WTC11 (cell line): Measurements from ENCODE around the gene NLGN1. TPM values are rescaled to one million over a fixed set of nuclear protein-coding genes. Genes with fewer than 3 reads are reported as not detected.

Source experiments
- ATAC-seq: fragments of 200-7000 bp; cut with Tn5 transposase; 2 replicates; pipeline ENCODE4 v1.10.0; 2021; ENCODE audit warnings: mild to moderate bottlenecking, moderate library complexity
- CTCF ChIA-PET: fragments of 300-600 bp; sonication (Branson Sonifier 250); formaldehyde crosslinking; loops from one replicate; lab custom pipeline; 2021; ENCODE audit warnings: antibody characterized with exemption; lab: Charles Lee
- POLR2A ChIA-PET: fragments of 350-600 bp; sonication (Branson Sonifier 250); formaldehyde crosslinking; loops from one replicate; lab custom pipeline; 2021; ENCODE audit warnings: antibody characterized with exemption; lab: Charles Lee
- DNase-seq: peaks from one replicate; pipeline ENCODE4 v3.0.0; 2021; ENCODE audit warnings: low spot score
- H3K27ac Mint-ChIP-seq: 2 replicates; pipeline ENCODE4 v1.8.0; 2021; ENCODE audit warnings: mixed read lengths
- H3K27me3 Mint-ChIP-seq: 2 replicates; pipeline ENCODE4 v1.8.0; 2021; ENCODE audit warnings: low read depth, mild to moderate bottlenecking, moderate library complexity, mixed read lengths
- H3K36me3 Mint-ChIP-seq: 2 replicates; pipeline ENCODE4 v1.8.0; 2021; ENCODE audit warnings: mixed read lengths
- H3K4me1 Mint-ChIP-seq: 2 replicates; pipeline ENCODE4 v1.8.0; 2022; ENCODE audit warnings: mixed read lengths
- H3K4me3 Mint-ChIP-seq: 2 replicates; pipeline ENCODE4 v1.8.0; 2021; ENCODE audit warnings: mild to moderate bottlenecking, moderate library complexity, mixed read lengths
- H3K9me3 Mint-ChIP-seq: 2 replicates; pipeline ENCODE4 v1.8.0; 2021; ENCODE audit warnings: mixed read lengths
- ATF1 ChIP-seq: sonication (generic); formaldehyde crosslinking; IDR thresholded peaks from 2 replicates; pipeline ENCODE4 v1.8.1; 2023; ENCODE audit warnings: mild to moderate bottlenecking, moderate library complexity, missing genetic modification reagents
- CBFB ChIP-seq: sonication (generic); formaldehyde crosslinking; IDR thresholded peaks from 2 replicates; pipeline ENCODE4 v1.8.1; 2022; ENCODE audit warnings: mild to moderate bottlenecking, low read depth, missing genetic modification reagents
- E2F4 ChIP-seq: sonication (generic); formaldehyde crosslinking; IDR thresholded peaks from 2 replicates; pipeline ENCODE4 v1.8.1; 2022; ENCODE audit warnings: low read depth, mild to moderate bottlenecking, moderate library complexity, missing genetic modification reagents, borderline replicate concordance
- ETV6 ChIP-seq: sonication (generic); formaldehyde crosslinking; IDR thresholded peaks from 2 replicates; pipeline ENCODE4 v1.8.1; 2022; ENCODE audit warnings: mild to moderate bottlenecking, missing genetic modification reagents
- GTF2I ChIP-seq: fragments of 250-450 bp; sonication (Bioruptor Pico); conservative IDR thresholded peaks from 2 replicates; pipeline ENCODE4 v1.4.0; 2021; ENCODE audit warnings: mild to moderate bottlenecking
- IRF2 ChIP-seq: sonication (generic); formaldehyde crosslinking; IDR thresholded peaks from 2 replicates; pipeline ENCODE4 v1.8.0; 2022; ENCODE audit warnings: low read depth, missing genetic modification reagents, borderline replicate concordance
- NR3C1 ChIP-seq: sonication (generic); formaldehyde crosslinking; conservative IDR thresholded peaks from 2 replicates; pipeline ENCODE4 v1.8.1; 2023; ENCODE audit warnings: low read depth, mild to moderate bottlenecking, missing genetic modification reagents
- PRDM15 ChIP-seq: sonication (generic); formaldehyde crosslinking; IDR thresholded peaks from 2 replicates; pipeline ENCODE4 v1.8.0; 2022; ENCODE audit warnings: missing genetic modification reagents
- ZBTB21 ChIP-seq: sonication (generic); formaldehyde crosslinking; IDR thresholded peaks from 2 replicates; pipeline ENCODE4 v1.8.1; 2023; ENCODE audit warnings: mild to moderate bottlenecking, missing genetic modification reagents, borderline replicate concordance
- ZNF263 ChIP-seq: sonication (generic); formaldehyde crosslinking; IDR thresholded peaks from 2 replicates; pipeline ENCODE4 v1.8.1; 2022; ENCODE audit warnings: low read depth, mild to moderate bottlenecking, moderate library complexity, missing genetic modification reagents
- ZNF317 ChIP-seq: sonication (generic); formaldehyde crosslinking; IDR thresholded peaks from 2 replicates; pipeline ENCODE4 v1.8.1; 2023; ENCODE audit warnings: low read depth, mild to moderate bottlenecking, moderate library complexity, missing genetic modification reagents, borderline replicate concordance
- total RNA-seq: library from RNA; stranded (reverse); gene quantifications from 3 replicates; pipeline ENCODE4 v1.2.3, GENCODE V29; 2021
- TF ChIP-seq, protein P1 (sequence below): fragments of 250-450 bp; sonication (Bioruptor Pico); IDR thresholded peaks from 2 replicates; pipeline ENCODE4 v1.9.0; 2021; ENCODE audit warnings: mild to moderate bottlenecking, borderline replicate concordance
- TF ChIP-seq, protein P2 (sequence below): sonication (generic); formaldehyde crosslinking; IDR thresholded peaks from 2 replicates; pipeline ENCODE4 v1.8.0; 2023; ENCODE audit warnings: missing genetic modification reagents
- TF ChIP-seq, protein P3 (sequence below): sonication (generic); formaldehyde crosslinking; IDR thresholded peaks from 2 replicates; pipeline ENCODE4 v1.8.1; 2022; ENCODE audit warnings: mild to moderate bottlenecking, moderate library complexity, missing genetic modification reagents

Gene NLGN1
- total RNA-seq, 1 experiment from 2014 or later: 12.4 TPM

DNA sequence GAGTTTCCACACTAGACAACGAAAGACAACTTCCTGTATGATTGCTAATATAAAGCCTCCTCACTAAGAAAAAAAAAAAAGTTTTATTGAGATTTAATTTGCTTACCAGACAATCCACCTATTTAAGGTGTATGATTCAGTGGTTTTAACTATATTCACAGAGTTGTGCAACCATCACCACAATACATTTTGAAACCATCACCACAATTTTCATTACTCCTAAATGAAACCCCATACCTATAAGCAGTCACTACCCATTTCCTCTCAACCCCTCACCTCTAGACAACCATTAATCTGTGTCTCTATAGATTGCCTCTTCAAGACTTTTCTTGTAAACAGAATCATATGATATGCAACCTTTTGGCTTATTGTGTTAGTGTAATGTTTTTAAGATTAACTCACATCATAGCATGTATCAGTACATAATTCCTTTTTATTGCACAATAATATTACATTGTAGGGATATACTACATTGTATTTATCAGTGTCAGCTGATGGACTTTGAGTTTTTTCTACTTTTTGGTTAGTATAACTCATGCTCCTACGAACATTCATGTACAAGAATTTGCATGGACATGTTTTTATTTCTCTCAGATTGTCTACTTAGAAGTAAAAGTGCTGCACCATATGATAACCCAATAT is 339.7 kb downstream of the NLGN1 start (continued):
- TF ChIP-seq ETV6 (no peak), ATF1 (CRISPR knock-in tag) (no peak), ZBTB21 (no peak)
- TF ChIP-seq, protein P1, sequence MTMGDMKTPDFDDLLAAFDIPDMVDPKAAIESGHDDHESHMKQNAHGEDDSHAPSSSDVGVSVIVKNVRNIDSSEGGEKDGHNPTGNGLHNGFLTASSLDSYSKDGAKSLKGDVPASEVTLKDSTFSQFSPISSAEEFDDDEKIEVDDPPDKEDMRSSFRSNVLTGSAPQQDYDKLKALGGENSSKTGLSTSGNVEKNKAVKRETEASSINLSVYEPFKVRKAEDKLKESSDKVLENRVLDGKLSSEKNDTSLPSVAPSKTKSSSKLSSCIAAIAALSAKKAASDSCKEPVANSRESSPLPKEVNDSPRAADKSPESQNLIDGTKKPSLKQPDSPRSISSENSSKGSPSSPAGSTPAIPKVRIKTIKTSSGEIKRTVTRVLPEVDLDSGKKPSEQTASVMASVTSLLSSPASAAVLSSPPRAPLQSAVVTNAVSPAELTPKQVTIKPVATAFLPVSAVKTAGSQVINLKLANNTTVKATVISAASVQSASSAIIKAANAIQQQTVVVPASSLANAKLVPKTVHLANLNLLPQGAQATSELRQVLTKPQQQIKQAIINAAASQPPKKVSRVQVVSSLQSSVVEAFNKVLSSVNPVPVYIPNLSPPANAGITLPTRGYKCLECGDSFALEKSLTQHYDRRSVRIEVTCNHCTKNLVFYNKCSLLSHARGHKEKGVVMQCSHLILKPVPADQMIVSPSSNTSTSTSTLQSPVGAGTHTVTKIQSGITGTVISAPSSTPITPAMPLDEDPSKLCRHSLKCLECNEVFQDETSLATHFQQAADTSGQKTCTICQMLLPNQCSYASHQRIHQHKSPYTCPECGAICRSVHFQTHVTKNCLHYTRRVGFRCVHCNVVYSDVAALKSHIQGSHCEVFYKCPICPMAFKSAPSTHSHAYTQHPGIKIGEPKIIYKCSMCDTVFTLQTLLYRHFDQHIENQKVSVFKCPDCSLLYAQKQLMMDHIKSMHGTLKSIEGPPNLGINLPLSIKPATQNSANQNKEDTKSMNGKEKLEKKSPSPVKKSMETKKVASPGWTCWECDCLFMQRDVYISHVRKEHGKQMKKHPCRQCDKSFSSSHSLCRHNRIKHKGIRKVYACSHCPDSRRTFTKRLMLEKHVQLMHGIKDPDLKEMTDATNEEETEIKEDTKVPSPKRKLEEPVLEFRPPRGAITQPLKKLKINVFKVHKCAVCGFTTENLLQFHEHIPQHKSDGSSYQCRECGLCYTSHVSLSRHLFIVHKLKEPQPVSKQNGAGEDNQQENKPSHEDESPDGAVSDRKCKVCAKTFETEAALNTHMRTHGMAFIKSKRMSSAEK: no peak
- TF ChIP-seq, protein P2, sequence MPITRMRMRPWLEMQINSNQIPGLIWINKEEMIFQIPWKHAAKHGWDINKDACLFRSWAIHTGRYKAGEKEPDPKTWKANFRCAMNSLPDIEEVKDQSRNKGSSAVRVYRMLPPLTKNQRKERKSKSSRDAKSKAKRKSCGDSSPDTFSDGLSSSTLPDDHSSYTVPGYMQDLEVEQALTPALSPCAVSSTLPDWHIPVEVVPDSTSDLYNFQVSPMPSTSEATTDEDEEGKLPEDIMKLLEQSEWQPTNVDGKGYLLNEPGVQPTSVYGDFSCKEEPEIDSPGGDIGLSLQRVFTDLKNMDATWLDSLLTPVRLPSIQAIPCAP (CRISPR knock-in tag): no peak

GRCh38 chr3:173739726-173740125 is 342.2 kb downstream of the NLGN1 start:
- DNase-seq (no peak), ATAC-seq (peak; percentile 50)
- peaks cover 12% of the 10 kb centered on the region for H3K9me3 Mint-ChIP-seq
- POLR2A ChIA-PET: no interaction called here
- peaks cover 29% of the 10 kb centered on the region for H3K4me1 Mint-ChIP-seq
- no peaks in the 10 kb centered on the region for H3K27me3 Mint-ChIP-seq
- CTCF ChIA-PET: interaction anchor here (1.2 kb wide), 1 partner anchor 9 kb away, joined by 4 read pairs; no protein-coding TSS in a partner anchor
- no peak overlapping the region for H3K4me3 Mint-ChIP-seq
- TF ChIP-seq PRDM15 (CRISPR knock-in tag): no peak
- TF ChIP-seq, protein P3, sequence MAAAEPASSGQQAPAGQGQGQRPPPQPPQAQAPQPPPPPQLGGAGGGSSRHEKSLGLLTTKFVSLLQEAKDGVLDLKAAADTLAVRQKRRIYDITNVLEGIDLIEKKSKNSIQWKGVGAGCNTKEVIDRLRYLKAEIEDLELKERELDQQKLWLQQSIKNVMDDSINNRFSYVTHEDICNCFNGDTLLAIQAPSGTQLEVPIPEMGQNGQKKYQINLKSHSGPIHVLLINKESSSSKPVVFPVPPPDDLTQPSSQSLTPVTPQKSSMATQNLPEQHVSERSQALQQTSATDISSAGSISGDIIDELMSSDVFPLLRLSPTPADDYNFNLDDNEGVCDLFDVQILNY (CRISPR knock-in tag): no peak
- TF ChIP-seq ZNF317 (CRISPR knock-in tag): no peak
- TF ChIP-seq E2F4 (CRISPR knock-in tag): no peak
- TF ChIP-seq ZNF263: no peak
- no peak for TF ChIP-seq CBFB (CRISPR knock-in tag)
- no peak for TF ChIP-seq IRF2 (CRISPR knock-in tag)
- no peak for TF ChIP-seq GTF2I (CRISPR knock-in tag)
- TF ChIP-seq NR3C1 (CRISPR knock-in tag): no peak
- peaks cover 4% of the 10 kb centered on the region for H3K36me3 Mint-ChIP-seq
- H3K27ac Mint-ChIP-seq: no peak overlapping the region; the same call in 1 of the 2 replicates
